GM18519 (cell line): ENCODE measurements around the gene MUC21.
"Not testable (repeated sequence)": the region's sequence is repeated elsewhere in the genome, so short reads cannot be mapped to it uniquely, and the experiment has no call there.

Experiments used
- ATAC-seq: cut with Tn5 transposase; IDR thresholded peaks from one replicate; pipeline ENCODE4 v1.9.1; 2021; ENCODE audit warnings: mild to moderate bottlenecking, moderate library complexity; ENCODE audit not compliant: unreplicated experiment, low FRiP score

MUC21 gene

DNA sequence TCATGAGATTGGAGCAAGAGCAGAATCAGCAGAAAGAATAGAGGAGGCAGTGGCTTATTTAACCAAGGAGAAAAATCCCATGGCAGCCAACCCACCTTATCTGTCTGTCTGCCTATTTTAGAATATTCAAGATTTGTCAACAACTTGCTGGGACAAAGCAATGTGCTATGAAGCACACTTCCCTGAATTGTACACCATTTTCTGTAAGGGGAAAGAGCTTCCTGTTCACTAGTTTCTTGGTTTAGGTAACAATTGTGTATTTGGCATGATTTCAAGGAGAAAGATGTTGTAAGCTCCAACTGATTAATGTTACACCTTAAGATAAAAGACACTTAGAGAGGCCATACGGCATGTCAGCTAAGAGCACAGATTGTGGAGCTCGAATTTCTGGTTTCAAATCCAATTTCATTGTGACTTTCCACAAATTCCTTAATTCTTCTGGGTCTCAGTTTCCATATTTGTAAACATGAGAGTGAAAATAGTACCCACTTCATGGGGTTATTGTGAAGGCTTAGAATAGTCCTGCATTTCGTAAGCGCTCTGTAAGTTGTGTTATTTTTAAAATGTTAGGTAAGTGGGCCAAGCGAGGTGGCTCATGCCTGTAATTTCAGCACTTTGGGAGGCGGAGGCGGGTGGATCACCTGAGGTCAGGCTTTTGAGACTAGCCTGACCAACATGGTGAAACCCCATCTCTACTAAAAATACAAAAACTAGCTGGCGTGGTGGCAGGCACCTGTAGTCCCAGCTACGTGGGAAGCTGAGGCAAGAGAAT lies 21.9 kb downstream of the MUC21 start:
- no peak for ATAC-seq

GRCh38 chr6:31007694-31008093 lies 24.2 kb downstream of the MUC21 start:
- ATAC-seq: no peak

- no peak for ATAC-seq
Observed at GRCh38 chr6:31008165-31008564, 24.6 kb downstream of the MUC21 start.

DNA sequence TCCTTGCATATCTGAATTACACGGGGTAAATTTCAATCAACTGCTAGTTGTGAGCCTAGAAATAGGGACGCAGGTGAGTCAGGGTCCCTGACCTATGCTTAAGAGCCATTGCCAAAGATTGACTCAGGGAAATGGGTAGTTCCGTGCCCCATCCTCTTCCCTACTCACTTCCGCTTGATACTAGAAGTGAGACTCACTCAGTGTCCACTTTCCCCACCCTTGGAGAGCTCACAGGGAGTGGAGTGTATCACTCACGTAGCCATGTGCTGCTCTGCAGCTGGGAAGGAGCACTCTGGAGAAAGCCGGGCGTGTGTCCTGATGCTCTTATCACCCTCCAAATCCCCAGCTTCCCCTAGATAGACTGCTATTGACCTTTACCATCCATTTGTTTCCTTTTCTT lies 26.2 kb downstream of the MUC21 start:
- ATAC-seq: no peak

DNA sequence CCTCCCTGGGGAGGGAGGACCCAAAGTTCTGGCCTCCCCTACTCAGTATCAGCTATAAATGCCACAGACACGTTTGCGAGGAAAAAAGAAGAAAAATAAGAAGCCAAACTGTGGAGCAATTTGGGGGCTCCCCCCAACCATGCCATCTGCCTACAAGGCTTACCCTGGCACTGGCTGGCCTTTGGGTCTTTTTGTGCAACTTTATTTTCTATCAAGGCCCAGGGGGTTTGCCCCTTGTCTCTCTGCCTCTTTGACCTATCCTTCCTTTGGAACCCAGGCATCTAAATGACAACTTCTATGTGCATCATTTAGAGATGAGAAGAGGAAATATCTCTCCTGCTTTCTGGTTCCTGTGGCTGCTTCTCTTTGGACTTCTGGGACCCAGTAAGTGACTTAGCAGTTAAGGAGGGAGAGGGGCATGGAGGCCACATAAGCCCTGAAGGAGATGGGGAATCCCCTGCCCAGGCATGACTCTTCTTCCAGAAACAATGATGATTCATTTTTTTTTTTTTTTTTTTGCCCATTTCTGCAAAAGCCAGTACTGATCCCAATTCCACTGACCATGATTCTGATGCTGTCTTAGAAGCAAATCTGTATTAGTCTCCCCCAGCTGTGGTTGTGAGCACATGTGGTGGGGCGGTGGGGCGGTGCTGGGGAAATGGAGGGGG lies 27.0 kb downstream of the MUC21 start, which contains the start of gene MUC22:
MUC22 (plus strand) TSS at position 82 of the 668 bp plus-strand sequence; CDS start at position 315, 233 bp downstream.
- no peak for ATAC-seq

GRCh38 chr6:31011153-31011552 lies 27.6 kb downstream of the MUC21 start:
- no peak for ATAC-seq

DNA sequence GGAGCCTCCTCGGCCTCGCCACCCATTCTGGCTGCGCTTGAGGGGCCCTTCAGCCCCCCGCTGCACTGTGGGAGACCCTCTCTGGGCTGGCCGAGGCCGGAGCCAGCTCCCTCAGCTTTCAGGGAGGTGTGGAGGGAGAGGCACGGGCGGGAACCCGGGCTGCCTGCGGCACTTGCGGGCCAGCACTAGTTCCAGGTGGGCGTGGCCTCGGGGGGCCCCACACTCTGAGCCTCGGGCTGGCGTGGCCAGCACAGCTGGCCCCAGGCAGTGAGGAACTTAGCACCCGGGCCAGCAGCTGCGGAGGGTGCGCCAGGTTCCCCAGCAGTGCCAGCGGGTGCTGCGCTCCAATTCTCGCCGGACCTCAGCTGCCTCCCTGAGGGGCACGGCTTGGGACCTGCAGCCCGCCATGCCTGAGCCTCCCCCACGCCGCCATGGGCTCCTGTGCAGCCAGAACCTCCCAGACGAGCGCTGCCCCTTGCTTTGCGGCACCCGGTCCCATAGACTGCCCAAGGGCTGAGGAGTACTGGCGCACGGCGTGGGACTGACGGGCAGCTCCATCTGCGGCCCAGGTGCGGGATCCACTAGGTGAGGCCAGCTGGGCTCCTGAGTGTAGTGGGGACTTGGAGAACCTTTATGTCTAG lies 33.3 kb downstream of the MUC21 start:
- ATAC-seq: no peak

DNA sequence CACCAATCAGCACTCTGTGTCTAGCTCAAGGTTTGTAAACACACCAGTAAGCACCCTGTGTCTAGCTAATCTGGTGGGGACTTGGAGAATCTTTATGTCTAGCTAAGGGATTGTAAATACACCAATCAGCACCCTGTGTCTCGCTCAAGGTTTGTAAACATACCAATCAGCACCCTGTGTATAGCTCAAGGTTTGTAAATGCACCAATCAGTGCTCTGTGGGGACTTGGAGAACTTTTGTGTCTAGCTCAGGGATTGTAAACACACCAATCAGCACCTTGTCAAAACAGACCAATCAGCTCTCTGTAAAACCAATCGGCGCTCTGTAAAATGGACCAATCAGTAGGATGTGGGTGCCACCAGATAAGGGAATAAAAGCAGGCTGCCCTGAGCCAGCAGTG lies 33.9 kb downstream of the MUC21 start:
- not testable (repeated sequence) for ATAC-seq

DNA sequence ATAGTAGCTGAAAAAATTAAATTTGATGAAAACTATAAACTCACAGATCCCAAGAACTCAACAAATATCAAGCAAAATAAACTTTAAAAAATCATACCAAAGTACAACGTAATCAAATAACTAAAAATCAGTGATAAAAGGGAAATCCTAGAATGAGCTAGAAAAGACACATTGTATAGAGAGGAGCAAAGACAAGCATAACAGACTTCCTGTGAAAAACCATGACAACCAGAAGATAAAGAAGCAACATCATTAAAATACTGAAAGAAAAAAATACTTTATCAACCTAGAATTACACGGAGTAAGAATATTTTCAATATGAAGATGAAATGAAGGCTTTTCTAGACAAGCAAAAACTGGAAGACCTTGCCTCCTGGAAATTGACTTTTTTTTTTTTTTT lies 36.5 kb downstream of the MUC21 start:
- ATAC-seq: no peak

DNA sequence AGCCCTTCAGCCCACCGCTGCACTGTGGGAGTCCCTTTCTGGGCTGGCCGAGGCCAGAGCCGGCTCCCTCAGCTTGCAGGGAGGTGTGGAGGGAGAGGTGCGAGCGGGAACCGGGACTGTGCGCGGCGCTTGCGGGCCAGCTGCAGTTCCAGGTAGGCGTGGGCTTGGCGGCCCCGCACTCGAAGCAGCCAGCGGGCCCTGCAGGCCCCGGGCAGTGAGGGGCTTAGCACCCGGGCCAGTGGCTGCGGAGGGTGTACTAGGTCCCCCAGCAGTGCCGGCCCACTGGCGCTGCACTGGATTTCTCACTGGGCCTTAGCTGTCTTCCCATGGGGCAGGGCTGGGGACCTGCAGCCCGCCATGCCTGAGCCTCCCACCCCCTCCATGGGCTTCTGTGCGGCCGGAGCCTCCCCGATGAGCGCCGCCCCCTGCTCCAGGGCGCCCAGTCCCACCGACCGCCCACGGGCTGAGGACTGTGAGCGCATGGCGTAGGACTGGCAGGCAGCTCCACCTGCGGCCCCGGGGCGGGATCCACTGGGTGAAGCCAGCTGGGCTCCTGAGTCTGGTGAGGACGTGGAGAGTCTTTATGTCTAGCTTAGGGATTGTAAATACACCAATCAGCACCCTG lies 37.2 kb downstream of the MUC21 start:
- ATAC-seq: not testable (repeated sequence)

DNA sequence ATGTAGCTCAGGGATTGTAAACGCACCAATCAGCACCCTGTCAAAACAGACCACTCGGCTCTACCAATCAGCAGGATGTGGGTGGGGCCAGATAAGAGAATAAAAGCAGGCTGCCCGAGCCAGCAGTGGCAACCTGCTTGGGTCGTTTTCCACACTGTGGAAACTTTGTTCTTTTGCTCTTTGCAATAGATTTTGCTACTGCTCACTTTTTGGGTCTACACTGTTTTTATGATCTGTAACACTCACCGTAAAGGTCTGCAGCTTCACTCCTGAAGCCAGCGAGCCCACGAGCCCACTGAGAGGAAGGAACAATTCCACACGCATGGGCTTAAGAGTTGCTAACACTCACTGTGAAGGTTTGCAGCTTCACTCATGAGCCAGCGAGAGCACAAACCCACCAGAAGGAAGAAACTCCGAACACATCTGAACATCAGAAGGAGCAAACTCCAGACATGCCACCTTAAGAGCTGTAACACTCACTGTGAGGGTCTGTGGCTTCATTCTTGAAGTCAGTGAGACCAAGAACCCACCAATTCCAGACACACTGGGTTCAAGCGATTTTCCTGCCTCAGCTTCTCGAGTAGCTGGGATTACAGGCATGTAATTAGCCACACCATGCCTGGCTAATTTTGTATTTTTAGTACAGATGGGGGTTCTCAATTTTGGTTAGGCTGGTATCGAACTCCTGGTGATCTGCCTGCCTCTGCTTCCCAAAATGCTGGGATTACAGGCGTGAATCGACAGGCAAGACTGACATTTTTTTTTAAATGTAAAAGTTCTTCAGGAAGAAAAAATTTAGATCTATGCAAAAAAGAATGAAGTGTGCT lies 38.4 kb downstream of the MUC21 start:
- not testable (repeated sequence) for ATAC-seq

- no peak for ATAC-seq
Observed at GRCh38 chr6:31025595-31025994, 42.1 kb downstream of the MUC21 start.

DNA sequence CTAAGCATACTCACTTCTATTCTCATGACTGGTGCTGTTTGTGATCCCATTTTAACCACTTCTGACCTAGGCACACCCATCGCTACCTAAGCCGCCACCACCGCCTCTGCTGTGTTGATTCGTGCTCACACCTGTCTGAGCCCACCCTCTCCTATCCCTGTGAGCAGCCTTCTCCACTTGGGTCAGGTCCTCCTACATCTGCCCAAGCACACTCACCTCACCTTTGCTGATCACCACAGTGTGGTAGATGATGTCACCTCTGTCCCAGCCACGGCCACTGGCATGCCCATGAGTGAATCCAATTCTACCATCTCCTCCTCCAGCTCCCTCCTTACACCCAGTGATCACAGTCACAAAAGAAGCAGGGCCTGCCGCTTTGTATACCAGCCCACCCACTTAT lies 47.6 kb downstream of the MUC21 start:
- no peak for ATAC-seq

DNA sequence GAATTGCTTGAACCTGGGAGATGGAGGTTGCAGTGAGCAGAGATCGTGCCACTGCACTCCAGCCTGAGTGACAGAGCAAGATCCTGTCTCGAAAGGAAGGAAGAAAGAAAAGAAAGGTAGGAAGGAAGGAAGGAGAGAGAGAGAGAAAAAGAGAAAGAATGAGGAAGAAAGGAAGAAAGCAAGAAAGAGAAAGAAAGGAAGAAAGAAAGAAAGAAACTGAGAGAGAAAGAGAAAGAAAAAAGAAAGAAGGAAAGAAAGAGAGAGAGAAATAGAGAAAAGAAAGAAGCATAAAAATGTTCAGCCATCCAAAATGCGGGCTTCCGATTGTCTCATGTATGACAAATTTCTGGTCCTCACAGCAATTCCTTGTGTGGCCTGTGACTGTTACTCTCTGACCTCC lies 49.6 kb downstream of the MUC21 start:
- no peak for ATAC-seq

DNA sequence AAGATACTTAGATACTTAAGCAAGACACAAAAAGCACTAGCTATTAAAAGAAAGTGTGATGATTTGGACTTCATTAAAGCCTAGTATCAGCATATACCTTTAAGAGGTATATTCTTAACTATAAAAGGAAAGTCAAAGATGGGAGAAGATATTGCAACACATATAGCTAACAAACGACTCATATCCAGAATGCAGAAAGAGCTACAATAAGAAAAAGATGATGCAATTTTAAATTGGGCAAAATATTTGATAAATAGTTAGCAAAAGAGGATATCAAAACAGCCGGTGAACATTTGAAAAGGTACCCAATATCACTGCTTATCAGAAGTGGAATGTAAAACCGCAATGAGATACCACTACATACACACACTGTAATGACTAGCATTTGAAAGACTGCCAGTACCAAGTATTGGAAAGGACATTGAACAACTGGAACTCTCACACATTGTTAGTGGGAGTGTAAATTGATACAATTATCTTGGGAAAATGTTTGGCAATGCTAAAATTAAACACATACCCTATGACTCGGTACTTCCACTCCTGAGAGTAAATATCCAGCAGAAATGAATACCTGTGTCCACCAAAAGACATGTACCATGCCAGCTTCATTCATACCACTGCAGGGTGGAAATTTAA lies 52.5 kb downstream of the MUC21 start:
- ATAC-seq: no peak

DNA sequence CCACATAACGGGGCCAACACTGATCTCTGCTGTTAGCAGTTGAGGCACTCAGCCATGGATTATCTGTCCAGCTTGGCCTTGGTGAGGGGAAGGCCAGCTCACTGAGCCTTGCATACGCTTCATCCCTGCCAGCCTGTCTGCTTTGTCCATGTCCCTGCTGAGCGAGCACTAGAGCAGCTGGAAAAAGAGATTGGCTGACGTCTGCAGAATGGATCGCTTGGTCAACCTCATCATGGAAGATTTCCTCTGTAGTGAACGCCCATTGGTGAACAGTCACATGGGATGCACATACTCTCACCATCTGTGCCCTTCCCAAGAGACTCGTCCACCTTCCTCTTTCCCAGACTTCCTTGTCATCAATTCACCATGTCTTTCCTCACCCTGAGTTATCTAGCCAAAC lies 53.7 kb downstream of the MUC21 start:
- ATAC-seq: no peak

GRCh38 chr6:31037682-31038081 lies 54.2 kb downstream of the MUC21 start:
- ATAC-seq: no peak

- no peak for ATAC-seq
Observed at GRCh38 chr6:31038559-31038958, 55.0 kb downstream of the MUC21 start.
